ENCODE results near the gene UNC5A.

The UNC5A gene

DNA sequence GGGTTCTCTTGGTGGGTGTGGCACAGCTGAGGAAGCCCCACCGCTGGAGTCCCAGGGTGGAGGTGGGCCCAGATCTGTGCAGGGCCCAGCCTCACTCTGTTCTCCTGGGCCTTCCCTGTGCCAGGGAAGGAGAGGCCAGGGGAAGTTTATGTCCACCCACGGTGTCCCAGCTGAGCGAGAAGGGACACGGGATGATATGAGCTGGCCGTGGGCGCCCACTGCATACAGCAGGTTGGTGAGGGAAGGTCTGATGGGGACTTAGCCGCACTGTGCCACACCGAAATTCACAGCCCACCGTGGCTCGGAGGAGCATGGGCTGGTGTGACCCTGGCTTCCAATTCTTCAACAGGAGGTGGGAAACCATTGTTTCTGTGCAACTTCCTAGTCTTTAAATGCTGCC, 33.9 kb downstream of the UNC5A start:
- TF ChIP-seq, protein P1, sequence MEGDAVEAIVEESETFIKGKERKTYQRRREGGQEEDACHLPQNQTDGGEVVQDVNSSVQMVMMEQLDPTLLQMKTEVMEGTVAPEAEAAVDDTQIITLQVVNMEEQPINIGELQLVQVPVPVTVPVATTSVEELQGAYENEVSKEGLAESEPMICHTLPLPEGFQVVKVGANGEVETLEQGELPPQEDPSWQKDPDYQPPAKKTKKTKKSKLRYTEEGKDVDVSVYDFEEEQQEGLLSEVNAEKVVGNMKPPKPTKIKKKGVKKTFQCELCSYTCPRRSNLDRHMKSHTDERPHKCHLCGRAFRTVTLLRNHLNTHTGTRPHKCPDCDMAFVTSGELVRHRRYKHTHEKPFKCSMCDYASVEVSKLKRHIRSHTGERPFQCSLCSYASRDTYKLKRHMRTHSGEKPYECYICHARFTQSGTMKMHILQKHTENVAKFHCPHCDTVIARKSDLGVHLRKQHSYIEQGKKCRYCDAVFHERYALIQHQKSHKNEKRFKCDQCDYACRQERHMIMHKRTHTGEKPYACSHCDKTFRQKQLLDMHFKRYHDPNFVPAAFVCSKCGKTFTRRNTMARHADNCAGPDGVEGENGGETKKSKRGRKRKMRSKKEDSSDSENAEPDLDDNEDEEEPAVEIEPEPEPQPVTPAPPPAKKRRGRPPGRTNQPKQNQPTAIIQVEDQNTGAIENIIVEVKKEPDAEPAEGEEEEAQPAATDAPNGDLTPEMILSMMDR (conservative IDR thresholded peaks at IDR 0.05), result no peak
- H3K27ac ChIP-seq, result no peak overlapping the region

DNA sequence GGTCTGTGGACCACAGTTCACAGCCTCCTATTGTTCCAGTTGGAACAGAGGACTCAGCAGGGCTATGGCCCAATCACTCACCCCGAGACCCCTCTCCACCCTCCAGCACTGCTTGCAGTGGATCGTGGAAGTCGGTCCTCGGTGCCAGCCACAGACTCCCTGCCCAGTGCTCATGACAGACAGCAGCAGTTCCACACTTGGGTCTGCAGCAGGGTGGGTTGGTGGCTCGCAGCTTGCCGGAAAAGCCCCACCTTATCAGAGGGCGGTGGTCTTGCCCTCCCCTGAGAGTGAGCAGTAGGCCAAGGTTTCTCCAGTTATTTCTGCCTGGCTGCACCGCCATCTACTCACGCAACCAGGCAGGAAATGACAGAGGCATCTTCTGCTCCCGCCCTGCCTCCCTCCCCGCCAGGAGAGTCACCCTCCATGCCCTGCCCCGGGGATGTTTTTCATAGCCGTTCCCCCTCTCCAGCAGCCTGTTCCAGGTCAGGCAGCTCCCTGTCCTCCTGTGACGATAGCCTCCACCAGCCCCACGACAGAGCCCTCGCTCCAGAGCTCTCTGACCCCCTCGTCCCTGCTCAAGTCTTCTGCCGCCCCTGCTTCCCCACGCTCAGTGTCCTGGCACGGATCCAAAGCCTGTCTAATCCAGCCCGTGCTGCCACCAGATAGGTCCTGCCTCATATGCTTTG, 34.5 kb downstream of the UNC5A start:
- peak overlapping the region; percentile 12; the same call in 1 of the 2 replicates for H3K27ac ChIP-seq
- TF ChIP-seq, protein P1 (conservative IDR thresholded peaks at IDR 0.05), result no peak

DNA sequence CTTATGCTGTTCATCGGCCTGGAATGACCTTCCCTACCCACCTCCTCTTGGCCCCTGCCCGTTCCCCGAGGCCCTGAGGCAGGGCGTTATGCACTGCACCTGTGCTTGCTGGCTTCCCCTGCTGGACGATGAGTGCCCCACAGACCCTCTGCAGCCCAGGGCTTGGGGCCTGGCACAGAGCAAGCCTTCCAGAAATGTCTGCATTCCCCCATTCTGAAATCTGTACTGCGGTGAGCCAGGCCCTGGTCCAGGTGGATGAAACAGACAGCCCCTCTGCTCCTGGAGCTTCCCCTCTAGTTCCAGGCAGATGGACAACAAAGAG, 35.0 kb downstream of the UNC5A start:
- H3K27ac ChIP-seq, result peak overlapping the region; percentile 12; the same call in 1 of the 2 replicates
- TF ChIP-seq, protein P1 (conservative IDR thresholded peaks at IDR 0.05), result 0 out of 2 replicates have a peak, but pooled peaks have one; percentile 14

DNA sequence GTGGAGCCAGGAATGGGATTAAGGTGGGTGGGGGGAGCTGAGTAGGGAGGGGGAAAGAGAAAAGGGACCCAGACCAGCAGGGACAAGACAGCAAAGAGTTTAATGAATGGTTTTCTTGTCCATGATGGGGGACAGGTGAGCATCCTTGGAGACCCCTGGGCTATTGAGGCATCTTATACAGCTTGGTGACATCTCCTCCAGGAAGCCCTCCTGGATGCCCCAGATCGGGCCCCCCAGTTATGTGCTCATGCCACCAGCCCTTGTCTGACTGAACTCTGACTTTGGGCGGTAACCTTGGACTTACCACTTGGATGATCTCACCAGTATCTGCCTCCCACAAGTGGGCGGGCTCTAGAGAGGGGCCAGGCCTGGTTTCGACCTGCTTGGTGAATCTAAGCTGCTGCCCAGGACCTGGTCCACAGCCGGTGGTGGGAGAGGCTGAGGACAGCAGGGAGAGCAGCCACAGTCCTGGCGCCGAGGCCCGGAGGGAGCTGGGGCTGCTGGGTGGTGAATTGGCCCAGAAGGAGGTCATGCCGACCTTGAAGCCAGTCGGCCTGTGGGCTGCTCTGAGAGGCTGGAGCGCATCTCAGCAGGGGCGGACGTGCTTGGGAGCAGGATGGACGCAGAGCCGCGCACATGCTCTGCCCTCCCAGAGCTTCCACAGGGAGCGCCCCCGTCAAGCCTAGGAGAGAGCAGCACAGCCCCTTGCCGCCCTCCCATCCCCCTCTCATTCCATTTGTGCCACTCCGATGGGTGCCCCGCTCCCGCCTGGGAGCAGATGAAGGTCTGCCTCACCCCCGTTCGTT, 36.2 kb downstream of the UNC5A start:
- TF ChIP-seq, protein P1 (conservative IDR thresholded peaks at IDR 0.05), result no peak
- no peak overlapping the region for H3K27ac ChIP-seq

DNA sequence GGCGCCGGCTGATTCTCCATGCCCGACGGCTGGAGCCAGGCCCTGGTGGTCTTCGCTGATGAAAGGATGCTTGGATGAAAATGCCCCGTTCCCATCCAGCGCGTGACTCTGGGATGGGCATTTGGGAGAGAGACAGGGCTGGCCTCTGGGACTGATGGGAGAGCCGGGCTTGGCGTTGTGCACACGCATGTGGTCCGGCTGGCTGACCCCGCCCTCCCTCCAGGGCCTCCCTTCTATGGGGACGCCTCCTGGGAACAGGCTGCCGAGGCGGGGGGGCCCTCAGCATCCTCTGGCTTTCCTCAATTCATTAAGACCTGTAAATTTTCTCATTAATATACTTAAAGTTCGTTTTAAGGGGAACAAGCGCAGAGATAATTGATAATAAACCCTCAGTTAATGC, 36.8 kb downstream of the UNC5A start:
- TF ChIP-seq, protein P1 (conservative IDR thresholded peaks at IDR 0.05), result no peak
- H3K27ac ChIP-seq, result no peak overlapping the region

DNA sequence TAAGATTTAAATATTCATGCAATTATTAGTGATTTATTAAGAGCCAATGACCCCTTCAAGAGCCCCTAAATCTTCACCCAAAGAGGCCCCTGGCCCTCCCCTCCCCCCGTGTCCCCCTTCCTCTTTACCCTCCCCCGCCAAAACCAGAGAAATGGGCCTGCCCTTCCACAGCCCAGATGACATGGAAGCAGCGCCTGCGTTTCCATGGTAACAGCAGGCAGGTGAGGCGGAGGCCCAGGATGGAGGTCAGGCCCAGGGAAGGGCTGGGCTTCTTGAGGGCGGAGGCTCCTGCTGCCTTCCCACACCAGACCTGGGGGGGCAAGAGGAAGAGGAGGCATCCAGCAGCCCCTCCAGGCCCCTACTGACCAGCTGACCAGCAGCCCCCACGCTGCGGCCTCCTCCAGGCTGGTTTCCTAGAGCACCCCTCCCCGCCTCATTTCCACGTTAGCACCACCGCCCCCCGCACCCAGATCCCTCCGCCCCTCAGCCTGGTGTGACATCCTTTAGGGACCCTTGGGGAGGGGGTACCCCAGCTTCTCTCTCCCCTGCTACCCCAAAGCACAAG, 37.4 kb downstream of the UNC5A start:
- TF ChIP-seq, protein P1 (conservative IDR thresholded peaks at IDR 0.05), result no peak
- no peak overlapping the region for H3K27ac ChIP-seq

DNA sequence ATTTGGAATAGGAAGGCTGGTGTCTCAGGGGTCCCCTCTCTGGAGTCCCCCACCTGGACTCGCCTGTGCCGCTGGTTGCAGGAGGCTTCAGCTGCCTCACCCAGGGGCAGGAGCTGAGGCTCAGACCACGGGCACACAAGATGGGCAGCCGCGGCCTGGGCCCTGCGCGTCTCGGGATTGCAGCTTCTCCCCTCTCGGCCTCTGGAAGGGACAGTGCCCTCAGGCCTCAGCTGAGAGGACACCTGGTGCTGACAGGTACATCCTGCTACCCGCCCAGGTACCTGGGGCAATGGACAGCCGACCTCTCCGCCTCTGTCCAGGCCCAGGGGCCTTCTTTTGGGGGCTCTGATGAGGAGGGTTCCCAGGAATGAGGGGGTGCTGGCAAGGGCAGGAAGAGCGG, 38.3 kb downstream of the UNC5A start:
- H3K27ac ChIP-seq, result no peak overlapping the region
- TF ChIP-seq, protein P1 (conservative IDR thresholded peaks at IDR 0.05), result no peak

Data from VCaP (cell line).